Measurements from ENCODE around the gene CHTF8. TPM values are rescaled to one million over a fixed set of nuclear protein-coding genes. Genes with fewer than 3 reads are reported as not detected.

CHTF8 gene
- total and polyA plus RNA-seq, 10 of the 15 experiments (the other 5 are each of a cell fraction or from before 2014, with no cell fraction given), result 18.5 to 159 (median 102) TPM

DNA sequence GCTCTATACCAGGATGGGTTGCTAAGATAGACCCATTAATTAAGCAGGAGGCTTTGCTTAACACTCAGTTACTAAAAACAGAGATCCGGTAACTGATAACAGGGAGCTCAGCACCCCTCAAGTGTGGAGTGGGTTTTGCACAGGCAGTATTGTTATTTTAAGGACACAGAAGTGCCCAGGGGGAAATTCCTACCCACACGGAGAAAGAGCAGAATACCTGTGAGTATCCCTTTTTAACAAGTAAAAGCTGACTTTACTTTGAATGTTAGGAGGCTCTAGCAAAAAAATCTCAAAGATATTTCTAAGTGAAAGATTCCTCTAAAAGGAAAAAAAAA is 59.8 kb downstream of the CHTF8 start (continued):
- TF ChIP-seq, protein P1, sequence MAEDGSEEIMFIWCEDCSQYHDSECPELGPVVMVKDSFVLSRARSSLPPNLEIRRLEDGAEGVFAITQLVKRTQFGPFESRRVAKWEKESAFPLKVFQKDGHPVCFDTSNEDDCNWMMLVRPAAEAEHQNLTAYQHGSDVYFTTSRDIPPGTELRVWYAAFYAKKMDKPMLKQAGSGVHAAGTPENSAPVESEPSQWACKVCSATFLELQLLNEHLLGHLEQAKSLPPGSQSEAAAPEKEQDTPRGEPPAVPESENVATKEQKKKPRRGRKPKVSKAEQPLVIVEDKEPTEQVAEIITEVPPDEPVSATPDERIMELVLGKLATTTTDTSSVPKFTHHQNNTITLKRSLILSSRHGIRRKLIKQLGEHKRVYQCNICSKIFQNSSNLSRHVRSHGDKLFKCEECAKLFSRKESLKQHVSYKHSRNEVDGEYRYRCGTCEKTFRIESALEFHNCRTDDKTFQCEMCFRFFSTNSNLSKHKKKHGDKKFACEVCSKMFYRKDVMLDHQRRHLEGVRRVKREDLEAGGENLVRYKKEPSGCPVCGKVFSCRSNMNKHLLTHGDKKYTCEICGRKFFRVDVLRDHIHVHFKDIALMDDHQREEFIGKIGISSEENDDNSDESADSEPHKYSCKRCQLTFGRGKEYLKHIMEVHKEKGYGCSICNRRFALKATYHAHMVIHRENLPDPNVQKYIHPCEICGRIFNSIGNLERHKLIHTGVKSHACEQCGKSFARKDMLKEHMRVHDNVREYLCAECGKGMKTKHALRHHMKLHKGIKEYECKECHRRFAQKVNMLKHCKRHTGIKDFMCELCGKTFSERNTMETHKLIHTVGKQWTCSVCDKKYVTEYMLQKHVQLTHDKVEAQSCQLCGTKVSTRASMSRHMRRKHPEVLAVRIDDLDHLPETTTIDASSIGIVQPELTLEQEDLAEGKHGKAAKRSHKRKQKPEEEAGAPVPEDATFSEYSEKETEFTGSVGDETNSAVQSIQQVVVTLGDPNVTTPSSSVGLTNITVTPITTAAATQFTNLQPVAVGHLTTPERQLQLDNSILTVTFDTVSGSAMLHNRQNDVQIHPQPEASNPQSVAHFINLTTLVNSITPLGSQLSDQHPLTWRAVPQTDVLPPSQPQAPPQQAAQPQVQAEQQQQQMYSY (CRISPR knock-in tag; IDR thresholded peaks at IDR 0.05), result no peak
- TF ChIP-seq WRNIP1 (IDR thresholded peaks at IDR 0.05; ENCODE audit: borderline replicate concordance, low read depth, low read length) (no peak), CREM (IDR thresholded peaks at IDR 0.05; ENCODE audit: low read depth) (no peak), ZNF207 (IDR thresholded peaks at IDR 0.05; ENCODE audit: borderline replicate concordance) (no peak), SREBF2 (IDR thresholded peaks at IDR 0.05; ENCODE audit: low read length) (no peak)
- TF ChIP-seq, protein P2, sequence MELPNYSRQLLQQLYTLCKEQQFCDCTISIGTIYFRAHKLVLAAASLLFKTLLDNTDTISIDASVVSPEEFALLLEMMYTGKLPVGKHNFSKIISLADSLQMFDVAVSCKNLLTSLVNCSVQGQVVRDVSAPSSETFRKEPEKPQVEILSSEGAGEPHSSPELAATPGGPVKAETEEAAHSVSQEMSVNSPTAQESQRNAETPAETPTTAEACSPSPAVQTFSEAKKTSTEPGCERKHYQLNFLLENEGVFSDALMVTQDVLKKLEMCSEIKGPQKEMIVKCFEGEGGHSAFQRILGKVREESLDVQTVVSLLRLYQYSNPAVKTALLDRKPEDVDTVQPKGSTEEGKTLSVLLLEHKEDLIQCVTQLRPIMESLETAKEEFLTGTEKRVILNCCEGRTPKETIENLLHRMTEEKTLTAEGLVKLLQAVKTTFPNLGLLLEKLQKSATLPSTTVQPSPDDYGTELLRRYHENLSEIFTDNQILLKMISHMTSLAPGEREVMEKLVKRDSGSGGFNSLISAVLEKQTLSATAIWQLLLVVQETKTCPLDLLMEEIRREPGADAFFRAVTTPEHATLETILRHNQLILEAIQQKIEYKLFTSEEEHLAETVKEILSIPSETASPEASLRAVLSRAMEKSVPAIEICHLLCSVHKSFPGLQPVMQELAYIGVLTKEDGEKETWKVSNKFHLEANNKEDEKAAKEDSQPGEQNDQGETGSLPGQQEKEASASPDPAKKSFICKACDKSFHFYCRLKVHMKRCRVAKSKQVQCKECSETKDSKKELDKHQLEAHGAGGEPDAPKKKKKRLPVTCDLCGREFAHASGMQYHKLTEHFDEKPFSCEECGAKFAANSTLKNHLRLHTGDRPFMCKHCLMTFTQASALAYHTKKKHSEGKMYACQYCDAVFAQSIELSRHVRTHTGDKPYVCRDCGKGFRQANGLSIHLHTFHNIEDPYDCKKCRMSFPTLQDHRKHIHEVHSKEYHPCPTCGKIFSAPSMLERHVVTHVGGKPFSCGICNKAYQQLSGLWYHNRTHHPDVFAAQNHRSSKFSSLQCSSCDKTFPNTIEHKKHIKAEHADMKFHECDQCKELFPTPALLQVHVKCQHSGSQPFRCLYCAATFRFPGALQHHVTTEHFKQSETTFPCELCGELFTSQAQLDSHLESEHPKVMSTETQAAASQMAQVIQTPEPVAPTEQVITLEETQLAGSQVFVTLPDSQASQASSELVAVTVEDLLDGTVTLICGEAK (IDR thresholded peaks at IDR 0.05; ENCODE audit: borderline replicate concordance), result no peak
- TF ChIP-seq, protein P3, sequence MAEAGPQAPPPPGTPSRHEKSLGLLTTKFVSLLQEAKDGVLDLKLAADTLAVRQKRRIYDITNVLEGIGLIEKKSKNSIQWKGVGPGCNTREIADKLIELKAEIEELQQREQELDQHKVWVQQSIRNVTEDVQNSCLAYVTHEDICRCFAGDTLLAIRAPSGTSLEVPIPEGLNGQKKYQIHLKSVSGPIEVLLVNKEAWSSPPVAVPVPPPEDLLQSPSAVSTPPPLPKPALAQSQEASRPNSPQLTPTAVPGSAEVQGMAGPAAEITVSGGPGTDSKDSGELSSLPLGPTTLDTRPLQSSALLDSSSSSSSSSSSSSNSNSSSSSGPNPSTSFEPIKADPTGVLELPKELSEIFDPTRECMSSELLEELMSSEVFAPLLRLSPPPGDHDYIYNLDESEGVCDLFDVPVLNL (IDR thresholded peaks at IDR 0.05; ENCODE audit: low read depth, low read length), result no peak
- TF ChIP-seq, protein P4, sequence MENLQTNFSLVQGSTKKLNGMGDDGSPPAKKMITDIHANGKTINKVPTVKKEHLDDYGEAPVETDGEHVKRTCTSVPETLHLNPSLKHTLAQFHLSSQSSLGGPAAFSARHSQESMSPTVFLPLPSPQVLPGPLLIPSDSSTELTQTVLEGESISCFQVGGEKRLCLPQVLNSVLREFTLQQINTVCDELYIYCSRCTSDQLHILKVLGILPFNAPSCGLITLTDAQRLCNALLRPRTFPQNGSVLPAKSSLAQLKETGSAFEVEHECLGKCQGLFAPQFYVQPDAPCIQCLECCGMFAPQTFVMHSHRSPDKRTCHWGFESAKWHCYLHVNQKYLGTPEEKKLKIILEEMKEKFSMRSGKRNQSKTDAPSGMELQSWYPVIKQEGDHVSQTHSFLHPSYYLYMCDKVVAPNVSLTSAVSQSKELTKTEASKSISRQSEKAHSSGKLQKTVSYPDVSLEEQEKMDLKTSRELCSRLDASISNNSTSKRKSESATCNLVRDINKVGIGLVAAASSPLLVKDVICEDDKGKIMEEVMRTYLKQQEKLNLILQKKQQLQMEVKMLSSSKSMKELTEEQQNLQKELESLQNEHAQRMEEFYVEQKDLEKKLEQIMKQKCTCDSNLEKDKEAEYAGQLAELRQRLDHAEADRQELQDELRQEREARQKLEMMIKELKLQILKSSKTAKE (IDR thresholded peaks at IDR 0.05; ENCODE audit: low read depth, poor library complexity, severe bottlenecking), result no peak
- TF ChIP-seq, protein P5, sequence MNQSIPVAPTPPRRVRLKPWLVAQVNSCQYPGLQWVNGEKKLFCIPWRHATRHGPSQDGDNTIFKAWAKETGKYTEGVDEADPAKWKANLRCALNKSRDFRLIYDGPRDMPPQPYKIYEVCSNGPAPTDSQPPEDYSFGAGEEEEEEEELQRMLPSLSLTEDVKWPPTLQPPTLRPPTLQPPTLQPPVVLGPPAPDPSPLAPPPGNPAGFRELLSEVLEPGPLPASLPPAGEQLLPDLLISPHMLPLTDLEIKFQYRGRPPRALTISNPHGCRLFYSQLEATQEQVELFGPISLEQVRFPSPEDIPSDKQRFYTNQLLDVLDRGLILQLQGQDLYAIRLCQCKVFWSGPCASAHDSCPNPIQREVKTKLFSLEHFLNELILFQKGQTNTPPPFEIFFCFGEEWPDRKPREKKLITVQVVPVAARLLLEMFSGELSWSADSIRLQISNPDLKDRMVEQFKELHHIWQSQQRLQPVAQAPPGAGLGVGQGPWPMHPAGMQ (IDR thresholded peaks at IDR 0.05; ENCODE audit: borderline replicate concordance), result no peak

All from GM12878 (cell line).